Cardiac fibroblast (primary cell): ENCODE measurements around the gene SEMA4G.

Experiments
- DNase-seq, 2 donors: peaks; one replicate each; pipeline versions ENCODE4 v3.0.0 to v3.0.0-alpha.2; 2010; ENCODE audit warnings: low read depth in 2 of 2
- H3K4me3 ChIP-seq, 2 donors: replicated peaks in 1 of 2; 1 replicate in 1 of 2; 2 replicates in 1 of 2; pipeline ENCODE4 v1.5.1; 2011; ENCODE audit warnings: low read depth in 2 of 2, low read length in 2 of 2, mild to moderate bottlenecking in 2 of 2, moderate library complexity in 1 of 2
- CTCF ChIP-seq: IDR thresholded peaks from one replicate; pipeline ENCODE4 v1.5.1; 2011; ENCODE audit warnings: low read depth, mild to moderate bottlenecking, low read length, inconsistent platforms

SEMA4G gene

GRCh38 chr10:100986952-100987684 lies 17.8 kb downstream of the SEMA4G start, which contains the start of the genes MRPL43 and TWNK:
Gene MRPL43, minus strand, starts transcription at chr10:100987497. Its CDS starts 54 bp downstream, at chr10:100987443.
Gene TWNK, plus strand, starts transcription at chr10:100987543. Its CDS starts 668 bp downstream, at chr10:100988211.
- no peak for TF ChIP-seq CTCF
- peak within 1 kb of the TSS; percentile 97 to 100 for H3K4me3 ChIP-seq
- peak; percentile 73 to 77 for DNase-seq

- DNase-seq: no peak
- no peak for TF ChIP-seq CTCF
- H3K4me3 ChIP-seq: peak overlapping the region; percentile 97 to 100
Measured at GRCh38 chr10:100987685-100988049, 18.4 kb downstream of the SEMA4G start.

GRCh38 chr10:100988166-100988565 lies 18.9 kb downstream of the SEMA4G start:
- DNase-seq: no peak
- H3K4me3 ChIP-seq: peak overlapping the region; percentile 97 to 100
- TF ChIP-seq CTCF: no peak

- no peak overlapping the region for H3K4me3 ChIP-seq
- TF ChIP-seq CTCF: no peak
- no peak for DNase-seq
Measured at GRCh38 chr10:100989088-100989487, 19.8 kb downstream of the SEMA4G start.

- TF ChIP-seq CTCF: peak; percentile 64
- no peak overlapping the region for H3K4me3 ChIP-seq
- DNase-seq: peak; percentile 57 to 58
Measured at GRCh38 chr10:100993986-100994708, 24.8 kb downstream of the SEMA4G start.

GRCh38 chr10:100995181-100995580 lies 25.9 kb downstream of the SEMA4G start:
- H3K4me3 ChIP-seq: no peak overlapping the region
- TF ChIP-seq CTCF: no peak
- no peak for DNase-seq
